Stomach (tissue), 9 donors: ENCODE results near the gene FANK1. TPM values are rescaled to one million over a fixed set of nuclear protein-coding genes. Genes with fewer than 3 reads are reported as not detected.

Source experiments
- DNase-seq, 2 donors: peaks; one replicate each; pipeline versions ENCODE4 v3.0.0 to v3.0.0-alpha.2; 2013 to 2019
- H3K27ac ChIP-seq, 5 donors: fragments of 200-600 bp in 4 of 5; sonication (generic) in 4 of 5; one replicate each; pipeline ENCODE4 v1.5.1; 2013 to 2019; ENCODE audit warnings: mild to moderate bottlenecking in 1 of 5, moderate library complexity in 1 of 5
- H3K27me3 ChIP-seq, 3 donors: fragments of 200-600 bp; sonication (generic); one replicate each; pipeline ENCODE4 v1.5.1; 2017 to 2019; ENCODE audit warnings: mixed run types in 1 of 3
- H3K36me3 ChIP-seq, 4 donors: fragments of 200-600 bp; sonication (generic); 1 replicate in 3 of 4; 2 replicates in 1 of 4; pipeline ENCODE4 v1.5.1; 2016 to 2019
- H3K4me1 ChIP-seq, 4 donors: fragments of 200-600 bp; sonication (generic); one replicate each; pipeline ENCODE4 v1.5.1; 2016 to 2019
- H3K4me3 ChIP-seq, 4 donors: fragments of 200-600 bp; sonication (generic) in 3 of 4; one replicate each; pipeline ENCODE4 v1.5.1; 2016 to 2019; ENCODE audit warnings: mild to moderate bottlenecking in 1 of 4
- H3K9me3 ChIP-seq, 4 donors: fragments of 200-600 bp; sonication (generic); one replicate each; pipeline ENCODE4 v1.5.1; 2016 to 2019
- CTCF ChIP-seq, 7 experiments: fragments of 450-650 bp in 4 of 7; fragments of 200-600 bp in 3 of 7; sonication (generic) in 3 of 7; IDR thresholded peaks; one replicate each; pipeline ENCODE4 v1.5.1; 2016 to 2019; ENCODE audit warnings: antibody characterized with exemption in 7 of 7, control low read depth in 2 of 7, mild to moderate bottlenecking in 1 of 7
- EP300 ChIP-seq: sonication (generic); formaldehyde crosslinking; IDR thresholded peaks from one replicate; pipeline ENCODE4 v1.6.1; 2017; ENCODE audit warnings: antibody characterized with exemption
- POLR2A ChIP-seq, 4 donors: fragments of 450-650 bp; IDR thresholded peaks; one replicate each; pipeline ENCODE4 v1.6.1; 2016; ENCODE audit warnings: antibody characterized with exemption in 4 of 4, control low read depth in 2 of 4, mild to moderate bottlenecking in 1 of 4, moderate library complexity in 1 of 4
- POLR2AphosphoS5 ChIP-seq, 3 donors: sonication (generic); formaldehyde crosslinking; IDR thresholded peaks; one replicate each; pipeline ENCODE4 v1.6.1; 2016; ENCODE audit warnings: antibody characterized with exemption in 3 of 3
- WGBS, 5 donors: extraction: QIAGEN DNeasy Blood & Tissue Kit in 3 of 5; methylation state at CpG; one replicate each; pipeline versions ENCODE4 v1.1.5 to v1.1.7; 2013 to 2018; 5-methylcytosine and 5-hydroxymethylcytosine counted together
- intact Hi-C: fragments of 100-400 bp; cut with DNase I; formaldehyde crosslinking; loops from one replicate; pipeline ENCODE4 v1.15.1; 2023; ENCODE audit warnings: low total_unique reads
- polyA plus RNA-seq, 3 donors: library from polyadenylated mRNA; stranded (reverse); fragments of 200-250 nt; gene quantifications; one replicate each; pipeline ENCODE4 v1.2.3, GENCODE V29; 2013
- total RNA-seq, 5 donors: library from RNA; depleted of rRNA; stranded (reverse); fragments of >200 nt; gene quantifications; one replicate each; pipeline versions ENCODE4 v1.1.0 to v1.2.3, GENCODE V29; 2014 to 2016
- donor health status: healthy with polysubstance abuse.
- donor health status: Bipolar disorder and iron deficiency.
- donor health status: healthy.

The FANK1 gene
- total and polyA plus RNA-seq, 8 donors, result 1.6 to 13.3 (median 6.4) TPM

- H3K36me3 ChIP-seq, result no peaks in the 10 kb centered on the region
- no peak for TF ChIP-seq POLR2A (IDR thresholded peaks at IDR 0.05)
- TF ChIP-seq CTCF (IDR thresholded peaks at IDR 0.05), result no peak
- TF ChIP-seq EP300, result no peak
- TF ChIP-seq POLR2AphosphoS5 (IDR thresholded peaks at IDR 0.05), result no peak
- H3K27me3 ChIP-seq, result no peaks in the 10 kb centered on the region
- H3K4me1 ChIP-seq, result no peaks in the 10 kb centered on the region
- WGBS, 5 donors, result 90 to 95% (median 92%) methylated on average over 9 of the region's 9 CpGs
- H3K27ac ChIP-seq, result no peak overlapping the region
- DNase-seq, result no peak
- H3K4me3 ChIP-seq, result no peak overlapping the region
- intact Hi-C loops, result no loop called here
- H3K9me3 ChIP-seq, result peaks cover 10 to 43% (median 29%) of the 10 kb centered on the region in 4 donors
These were observed 57.5 kb downstream of the FANK1 start for GRCh38 chr10:125953778-125954385.

GRCh38 chr10:125955766-125956165 lies 59.4 kb downstream of the FANK1 start:
- H3K27ac ChIP-seq, result no peak overlapping the region
- no peak for DNase-seq
- intact Hi-C loops, result no loop called here
- H3K4me1 ChIP-seq, result no peaks in the 10 kb centered on the region
- no peaks in the 10 kb centered on the region for H3K36me3 ChIP-seq
- H3K4me3 ChIP-seq, result no peak overlapping the region
- H3K9me3 ChIP-seq, result peaks cover 10 to 43% (median 29%) of the 10 kb centered on the region in 4 donors
- TF ChIP-seq EP300 (no peak), POLR2AphosphoS5 (IDR thresholded peaks at IDR 0.05) (no peak), CTCF (IDR thresholded peaks at IDR 0.05) (no peak), POLR2A (IDR thresholded peaks at IDR 0.05) (no peak)
- H3K27me3 ChIP-seq, result no peaks in the 10 kb centered on the region
- 57 to 81% (median 70%) methylated on average over 2 to 3 of the region's 3 CpGs for WGBS, 5 donors

- DNase-seq, result no peak
- no peak for TF ChIP-seq POLR2AphosphoS5 (IDR thresholded peaks at IDR 0.05)
- intact Hi-C loops, result no loop called here
- no peaks in the 10 kb centered on the region for H3K4me1 ChIP-seq
- 58 to 88% (median 78%) methylated on average over 1 of the region's 1 CpG for WGBS, 5 donors
- no peaks in the 10 kb centered on the region for H3K27me3 ChIP-seq
- no peaks in the 10 kb centered on the region for H3K9me3 ChIP-seq
- H3K4me3 ChIP-seq, result no peak overlapping the region
- H3K27ac ChIP-seq, result no peak overlapping the region
- no peaks in the 10 kb centered on the region for H3K36me3 ChIP-seq
These were observed 65.4 kb downstream of the FANK1 start for GRCh38 chr10:125961743-125962142.

GRCh38 chr10:125962200-125962599 lies 65.8 kb downstream of the FANK1 start:
- no peak for TF ChIP-seq POLR2A (IDR thresholded peaks at IDR 0.05)
- TF ChIP-seq POLR2AphosphoS5 (IDR thresholded peaks at IDR 0.05), result no peak
- no peak for TF ChIP-seq EP300
- no peak for TF ChIP-seq CTCF (IDR thresholded peaks at IDR 0.05)
- intact Hi-C loops, result no loop called here
- H3K27ac ChIP-seq, result no peak overlapping the region
- H3K4me3 ChIP-seq, result no peak overlapping the region
- no peaks in the 10 kb centered on the region for H3K36me3 ChIP-seq
- no peaks in the 10 kb centered on the region for H3K27me3 ChIP-seq
- no peak for DNase-seq
- WGBS, 5 donors, result 86 to 95% (median 94%) methylated on average over 3 of the region's 3 CpGs
- no peaks in the 10 kb centered on the region for H3K9me3 ChIP-seq
- H3K4me1 ChIP-seq, result no peaks in the 10 kb centered on the region

GRCh38 chr10:125964558-125964957 lies 68.2 kb downstream of the FANK1 start:
- intact Hi-C loops, result no loop called here
- 93 to 100% (median 98%) methylated on average over 2 of the region's 2 CpGs for WGBS, 5 donors
- Histone ChIP-seq H3K27me3 (no peaks in the 10 kb centered on the region), H3K4me1 (no peaks in the 10 kb centered on the region), H3K27ac (no peak overlapping the region), H3K36me3 (no peaks in the 10 kb centered on the region), H3K9me3 (no peaks in the 10 kb centered on the region), H3K4me3 (no peak overlapping the region)
- TF ChIP-seq POLR2A (IDR thresholded peaks at IDR 0.05) (no peak), POLR2AphosphoS5 (IDR thresholded peaks at IDR 0.05) (no peak), EP300 (no peak), CTCF (IDR thresholded peaks at IDR 0.05) (no peak)
- no peak for DNase-seq
